Astrocyte of the cerebellum (primary cell): ENCODE measurements around the gene CATSPER1.

ENCODE experiments used
- DNase-seq: peaks from one replicate; pipeline ENCODE4 v3.0.0-alpha.2; 2011; ENCODE audit warnings: low read depth
- H3K4me3 ChIP-seq: 2 replicates; pipeline ENCODE4 v1.5.1; 2011; ENCODE audit warnings: mild to moderate bottlenecking, low read depth, low read length, moderate library complexity
- in situ Hi-C: cut with HindIII; loops from 2 replicates; pipeline ENCODE4 v1.10.0; 2017; ENCODE audit warnings: low sequenced_read_pairs
- TF ChIP-seq, protein P1 (sequence below): IDR thresholded peaks from 2 replicates; pipeline ENCODE4 v1.5.1; 2012; ENCODE audit warnings: low read length, low read depth, moderate library complexity, mild to moderate bottlenecking; ENCODE audit errors: missing control alignments

The CATSPER1 gene

DNA sequence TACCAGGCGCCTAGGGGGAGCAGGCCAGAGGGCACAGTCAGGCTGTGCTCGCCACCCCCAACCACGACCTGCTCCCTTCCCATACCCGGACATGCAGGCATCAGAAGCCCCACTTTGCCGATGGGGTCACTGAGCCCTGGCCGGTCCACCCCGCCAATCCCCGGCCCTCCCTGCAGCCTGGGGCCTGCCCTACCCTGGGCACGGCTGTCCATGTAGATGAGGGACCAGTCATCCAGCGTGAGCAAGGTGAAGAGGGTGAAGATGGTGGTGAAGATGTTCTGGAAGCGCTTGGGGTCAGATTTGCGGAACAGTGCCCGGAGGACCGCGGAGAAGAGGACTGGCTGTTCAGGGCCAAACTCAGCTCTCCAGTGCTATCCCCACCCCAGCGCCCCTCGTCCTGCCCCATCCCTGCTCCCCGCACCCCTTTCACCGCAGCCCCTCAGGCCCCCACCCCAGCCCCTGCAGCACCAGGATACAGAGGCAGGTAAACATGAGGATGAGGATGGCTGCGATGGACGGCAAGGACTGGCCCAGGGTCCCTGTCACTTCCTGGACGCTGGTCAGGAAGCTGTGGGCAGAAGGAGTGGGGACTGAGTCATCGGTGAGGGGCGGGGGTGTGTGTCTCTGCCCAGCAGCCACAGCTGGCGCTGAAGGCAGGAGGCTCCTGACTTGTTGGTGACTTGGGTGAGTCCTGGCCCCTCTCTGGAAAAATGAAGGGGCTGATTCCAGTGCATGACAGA lies 5.5 kb downstream of the CATSPER1 start:
- in situ Hi-C loops: no loop called here
- H3K4me3 ChIP-seq: no peak overlapping the region
- TF ChIP-seq, protein P1, sequence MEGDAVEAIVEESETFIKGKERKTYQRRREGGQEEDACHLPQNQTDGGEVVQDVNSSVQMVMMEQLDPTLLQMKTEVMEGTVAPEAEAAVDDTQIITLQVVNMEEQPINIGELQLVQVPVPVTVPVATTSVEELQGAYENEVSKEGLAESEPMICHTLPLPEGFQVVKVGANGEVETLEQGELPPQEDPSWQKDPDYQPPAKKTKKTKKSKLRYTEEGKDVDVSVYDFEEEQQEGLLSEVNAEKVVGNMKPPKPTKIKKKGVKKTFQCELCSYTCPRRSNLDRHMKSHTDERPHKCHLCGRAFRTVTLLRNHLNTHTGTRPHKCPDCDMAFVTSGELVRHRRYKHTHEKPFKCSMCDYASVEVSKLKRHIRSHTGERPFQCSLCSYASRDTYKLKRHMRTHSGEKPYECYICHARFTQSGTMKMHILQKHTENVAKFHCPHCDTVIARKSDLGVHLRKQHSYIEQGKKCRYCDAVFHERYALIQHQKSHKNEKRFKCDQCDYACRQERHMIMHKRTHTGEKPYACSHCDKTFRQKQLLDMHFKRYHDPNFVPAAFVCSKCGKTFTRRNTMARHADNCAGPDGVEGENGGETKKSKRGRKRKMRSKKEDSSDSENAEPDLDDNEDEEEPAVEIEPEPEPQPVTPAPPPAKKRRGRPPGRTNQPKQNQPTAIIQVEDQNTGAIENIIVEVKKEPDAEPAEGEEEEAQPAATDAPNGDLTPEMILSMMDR: no peak
- no peak for DNase-seq

DNA sequence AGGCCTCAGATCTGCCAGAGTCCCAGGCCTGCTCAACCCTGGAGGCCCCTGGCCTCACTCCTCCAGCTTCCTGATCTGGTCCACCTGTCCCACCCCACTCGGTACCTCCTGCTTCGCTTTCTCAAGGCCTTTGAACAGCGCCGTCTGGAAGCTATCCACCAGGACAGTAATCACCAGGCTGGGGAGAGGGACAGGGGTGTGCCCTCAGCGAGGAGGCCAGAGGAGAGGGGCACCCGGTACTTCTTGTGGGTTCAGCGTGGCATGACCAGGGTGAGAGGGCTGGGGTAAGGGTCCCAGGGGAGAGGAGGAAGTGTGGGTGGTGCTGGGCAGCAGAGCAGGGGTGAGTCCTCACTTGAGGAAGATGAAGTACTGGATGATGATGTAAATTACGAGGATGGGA lies 6.1 kb downstream of the CATSPER1 start:
- H3K4me3 ChIP-seq: no peak overlapping the region
- no peak for DNase-seq
- TF ChIP-seq, protein P1: no peak
- in situ Hi-C loops: no loop called here

GRCh38 chr11:66017321-66017720 lies 9.0 kb downstream of the CATSPER1 start:
- in situ Hi-C loops: no loop called here

DNA sequence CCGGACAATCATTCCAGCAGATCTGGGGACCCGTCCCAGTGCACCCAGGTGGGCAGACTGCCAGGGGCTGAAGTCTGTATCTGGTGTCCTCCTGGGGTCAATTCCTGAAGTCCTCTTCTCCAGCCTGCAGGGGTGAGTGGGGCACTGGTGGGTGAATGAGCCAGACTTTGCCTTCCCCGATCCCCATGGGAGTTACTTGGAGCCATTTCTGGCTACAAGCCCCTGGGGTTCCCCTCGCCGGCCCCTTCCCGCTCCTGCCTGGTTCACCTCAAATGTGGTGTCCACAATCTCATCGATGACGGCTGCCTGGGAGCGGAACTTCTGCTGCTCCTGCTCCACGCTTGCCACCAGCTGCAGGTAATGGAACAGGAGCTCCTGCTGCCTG lies 9.5 kb downstream of the CATSPER1 start:
- H3K4me3 ChIP-seq: no peak overlapping the region
- no peak for DNase-seq
- TF ChIP-seq, protein P1: no peak
- in situ Hi-C loops: no loop called here

More at GRCh38 chr11:66017321-66017720, 9.0 kb downstream of the CATSPER1 start:
- DNase-seq: no peak
- no peak overlapping the region for H3K4me3 ChIP-seq
- TF ChIP-seq, protein P1: no peak

GRCh38 chr11:66015936-66016792 lies 10.1 kb downstream of the CATSPER1 start:
- in situ Hi-C loops: no loop called here
- TF ChIP-seq, protein P1: no peak
- DNase-seq: no peak
- H3K4me3 ChIP-seq: no peak overlapping the region

GRCh38 chr11:66015454-66015881 lies 10.8 kb downstream of the CATSPER1 start:
- in situ Hi-C loops: no loop called here
- H3K4me3 ChIP-seq: no peak overlapping the region
- DNase-seq: no peak
- TF ChIP-seq, protein P1: no peak
